ENCODE results near the gene KCNK10. TPM values are rescaled to one million over a fixed set of nuclear protein-coding genes. Genes with fewer than 3 reads are reported as not detected.

The KCNK10 gene
- total RNA-seq, 1 donor from 2014 or later: not detected

GRCh38 chr14:88323523-88324199 lies 592 bp upstream of the KCNK10 start:
- intact Hi-C loops (cut with micrococcal nuclease): no loop called here
- ATAC-seq (no peak), DNase-seq (peak; percentile 23)

GRCh38 chr14:88322504-88323085 lies 474 bp downstream of the KCNK10 start:
- ATAC-seq (no peak), DNase-seq (no peak)
- intact Hi-C loops (cut with micrococcal nuclease): no loop called here

GRCh38 chr14:88321692-88322503 lies 1.2 kb downstream of the KCNK10 start:
- no peak for ATAC-seq
- intact Hi-C loops (cut with micrococcal nuclease): no loop called here
- DNase-seq: no peak

GRCh38 chr14:88318406-88318805 lies 4.7 kb downstream of the KCNK10 start:
- ATAC-seq: no peak
- no peak for DNase-seq
- intact Hi-C loops (cut with micrococcal nuclease): no loop called here

GRCh38 chr14:88316521-88316920 lies 6.5 kb downstream of the KCNK10 start:
- DNase-seq (no peak), ATAC-seq (no peak)
- intact Hi-C loops (cut with micrococcal nuclease): no loop called here

- intact Hi-C loops (cut with micrococcal nuclease): no loop called here
- ATAC-seq (no peak), DNase-seq (no peak)
Measured at GRCh38 chr14:88312257-88312656, 10.8 kb downstream of the KCNK10 start.

- intact Hi-C loops (cut with micrococcal nuclease): no loop called here
- ATAC-seq (no peak), DNase-seq (no peak)
Measured at GRCh38 chr14:88311780-88312179, 11.3 kb downstream of the KCNK10 start.

- intact Hi-C loops (cut with micrococcal nuclease): no loop called here
- DNase-seq (no peak), ATAC-seq (no peak)
Measured at GRCh38 chr14:88310449-88310848, 12.6 kb downstream of the KCNK10 start.

- intact Hi-C loops (cut with micrococcal nuclease): no loop called here
- DNase-seq (no peak), ATAC-seq (no peak)
Measured at GRCh38 chr14:88310021-88310420, 13.0 kb downstream of the KCNK10 start.

- no peak for ATAC-seq
Measured at GRCh38 chr14:88305528-88306322, 17.3 kb downstream of the KCNK10 start.

GRCh38 chr14:88303041-88303440 lies 20.0 kb downstream of the KCNK10 start:
- ATAC-seq: no peak
- no peak for DNase-seq
- intact Hi-C loops (cut with micrococcal nuclease): no loop called here

More at GRCh38 chr14:88305528-88306322, 17.3 kb downstream of the KCNK10 start:
- DNase-seq: no peak
- intact Hi-C loops (cut with micrococcal nuclease): no loop called here

GRCh38 chr14:88301381-88301780 lies 21.7 kb downstream of the KCNK10 start:
- no peak for ATAC-seq
- intact Hi-C loops (cut with micrococcal nuclease): no loop called here
- DNase-seq: no peak

- no peak for DNase-seq
- intact Hi-C loops (cut with micrococcal nuclease): no loop called here
- no peak for ATAC-seq
Measured at GRCh38 chr14:88300817-88301216, 22.3 kb downstream of the KCNK10 start.

- DNase-seq (no peak), ATAC-seq (peak; percentile 28)
- intact Hi-C loops (cut with micrococcal nuclease): no loop called here
Measured at GRCh38 chr14:88299865-88300530, 23.1 kb downstream of the KCNK10 start.

- ATAC-seq: no peak
- no peak for DNase-seq
- intact Hi-C loops (cut with micrococcal nuclease): no loop called here
Measured at GRCh38 chr14:88297306-88297705, 25.8 kb downstream of the KCNK10 start.

- intact Hi-C loops (cut with micrococcal nuclease): no loop called here
- ATAC-seq: no peak
- no peak for DNase-seq
Measured at GRCh38 chr14:88296351-88296750, 26.7 kb downstream of the KCNK10 start.

GRCh38 chr14:88289996-88290395 lies 33.1 kb downstream of the KCNK10 start:
- ATAC-seq (no peak), DNase-seq (no peak)
- intact Hi-C loops (cut with micrococcal nuclease): no loop called here

- no peak for DNase-seq
- no peak for ATAC-seq
- intact Hi-C loops (cut with micrococcal nuclease): no loop called here
Measured at GRCh38 chr14:88289234-88289633, 33.8 kb downstream of the KCNK10 start.

- intact Hi-C loops (cut with micrococcal nuclease): no loop called here
- no peak for DNase-seq
- no peak for ATAC-seq
Measured at GRCh38 chr14:88286309-88286708, 36.8 kb downstream of the KCNK10 start.
